ENCODE data around the gene SLC6A20.
"Not testable (repeated sequence)": the region's sequence is repeated elsewhere in the genome, so short reads cannot be mapped to it uniquely, and the experiment has no call there.

SLC6A20 gene

GRCh38 chr3:45756055-45756454, 40.3 kb downstream of the SLC6A20 start:
- no peak for DNase-seq

GRCh38 chr3:45754461-45754860, 41.9 kb downstream of the SLC6A20 start:
- DNase-seq = no peak

GRCh38 chr3:45753095-45753494, 43.2 kb downstream of the SLC6A20 start:
- no peak for DNase-seq

- no peak for DNase-seq
Measured at GRCh38 chr3:45751537-45752242, 44.6 kb downstream of the SLC6A20 start.

- no peak for DNase-seq
Measured at GRCh38 chr3:45749880-45750279, 46.5 kb downstream of the SLC6A20 start.

- DNase-seq = not testable (repeated sequence)
Measured at GRCh38 chr3:45749036-45749600, 47.2 kb downstream of the SLC6A20 start.

GRCh38 chr3:45748068-45748467, 48.3 kb downstream of the SLC6A20 start:
- no peak for DNase-seq

GRCh38 chr3:45746777-45747622, 49.3 kb downstream of the SLC6A20 start:
- DNase-seq = no peak

GRCh38 chr3:45746165-45746776, 50.1 kb downstream of the SLC6A20 start:
- DNase-seq = no peak

GRCh38 chr3:45742461-45743089, 53.8 kb downstream of the SLC6A20 start:
- DNase-seq = no peak

GRCh38 chr3:45741742-45742460, 54.4 kb downstream of the SLC6A20 start:
- no peak for DNase-seq

GRCh38 chr3:45741247-45741646, 55.1 kb downstream of the SLC6A20 start:
- DNase-seq = no peak

- no peak for DNase-seq
Measured at GRCh38 chr3:45739991-45740390, 56.3 kb downstream of the SLC6A20 start.

GRCh38 chr3:45737234-45737633, 59.1 kb downstream of the SLC6A20 start:
- DNase-seq = no peak

GRCh38 chr3:45736707-45737106, 59.6 kb downstream of the SLC6A20 start:
- no peak for DNase-seq

GRCh38 chr3:45730409-45731154, 65.8 kb downstream of the SLC6A20 start:
- DNase-seq = no peak

GRCh38 chr3:45729614-45730013, 66.7 kb downstream of the SLC6A20 start:
- no peak for DNase-seq

GRCh38 chr3:45724911-45725310, 71.4 kb downstream of the SLC6A20 start:
- DNase-seq = no peak

GRCh38 chr3:45719655-45720487, 76.5 kb downstream of the SLC6A20 start:
- no peak for DNase-seq

- no peak for DNase-seq
Measured at GRCh38 chr3:45716790-45717336, 79.5 kb downstream of the SLC6A20 start.

All from EL (cell line).